Colon (tissue), 2 donors: ENCODE results near the gene CCDC157.

Source experiments
- FAIRE-seq: peaks from 2 replicates; lab custom pipeline; 2012; peaks lifted over from hg19 to GRCh38; lab: Jason Lieb, UNC
- donor health status: control.
- donor health status: control.

The CCDC157 gene

GRCh38 chr22:30356449-30357235 lies at the start of gene CCDC157, which contains the start of gene SF3A1:
Gene CCDC157 (plus strand): TSS chr22:30357007. CDS start chr22:30366001, 8,994 bp downstream.
Gene SF3A1 (minus strand): TSS chr22:30356894. CDS start chr22:30356792, 102 bp downstream.
- FAIRE-seq: no peak

GRCh38 chr22:30307041-30307574 lies 49.7 kb upstream of the CCDC157 start:
- no peak for FAIRE-seq

- FAIRE-seq: no peak
These were observed 48.7 kb upstream of the CCDC157 start for GRCh38 chr22:30308093-30308492.

DNA sequence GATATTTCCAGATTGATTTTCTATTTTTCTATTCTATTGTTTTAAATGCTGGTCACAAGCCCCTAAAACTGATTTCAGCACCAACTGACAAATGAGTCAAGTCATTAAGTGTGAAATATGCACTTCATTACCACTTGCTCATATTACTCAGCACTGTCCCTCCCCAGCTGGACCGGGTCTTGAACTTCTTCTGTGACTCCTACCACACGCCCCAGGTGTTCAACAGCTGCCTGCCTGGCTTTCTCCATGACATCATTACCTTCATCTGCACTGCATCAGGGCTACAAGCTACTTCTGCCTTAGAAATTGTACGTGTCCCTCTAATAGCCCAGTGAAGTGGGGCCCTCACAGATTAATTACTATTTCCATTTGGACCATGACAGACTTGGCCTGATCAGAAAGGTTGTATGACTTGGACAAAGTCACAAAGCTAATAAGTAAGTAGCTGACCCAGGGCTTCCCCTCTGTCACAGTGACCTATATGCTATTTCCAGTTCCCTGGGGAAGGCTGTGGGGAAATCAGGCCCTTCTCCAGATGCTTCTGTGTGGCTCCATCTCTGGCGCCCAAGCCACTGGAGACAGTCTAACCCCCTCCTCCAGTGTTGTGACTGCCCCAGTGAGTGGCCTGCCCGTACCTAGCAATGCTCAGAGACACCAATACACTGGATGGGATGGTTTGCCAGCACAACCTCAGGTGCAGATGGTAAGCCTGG lies 48.1 kb upstream of the CCDC157 start:
- FAIRE-seq: no peak

GRCh38 chr22:30309951-30310741 lies 46.7 kb upstream of the CCDC157 start:
- FAIRE-seq: no peak

DNA sequence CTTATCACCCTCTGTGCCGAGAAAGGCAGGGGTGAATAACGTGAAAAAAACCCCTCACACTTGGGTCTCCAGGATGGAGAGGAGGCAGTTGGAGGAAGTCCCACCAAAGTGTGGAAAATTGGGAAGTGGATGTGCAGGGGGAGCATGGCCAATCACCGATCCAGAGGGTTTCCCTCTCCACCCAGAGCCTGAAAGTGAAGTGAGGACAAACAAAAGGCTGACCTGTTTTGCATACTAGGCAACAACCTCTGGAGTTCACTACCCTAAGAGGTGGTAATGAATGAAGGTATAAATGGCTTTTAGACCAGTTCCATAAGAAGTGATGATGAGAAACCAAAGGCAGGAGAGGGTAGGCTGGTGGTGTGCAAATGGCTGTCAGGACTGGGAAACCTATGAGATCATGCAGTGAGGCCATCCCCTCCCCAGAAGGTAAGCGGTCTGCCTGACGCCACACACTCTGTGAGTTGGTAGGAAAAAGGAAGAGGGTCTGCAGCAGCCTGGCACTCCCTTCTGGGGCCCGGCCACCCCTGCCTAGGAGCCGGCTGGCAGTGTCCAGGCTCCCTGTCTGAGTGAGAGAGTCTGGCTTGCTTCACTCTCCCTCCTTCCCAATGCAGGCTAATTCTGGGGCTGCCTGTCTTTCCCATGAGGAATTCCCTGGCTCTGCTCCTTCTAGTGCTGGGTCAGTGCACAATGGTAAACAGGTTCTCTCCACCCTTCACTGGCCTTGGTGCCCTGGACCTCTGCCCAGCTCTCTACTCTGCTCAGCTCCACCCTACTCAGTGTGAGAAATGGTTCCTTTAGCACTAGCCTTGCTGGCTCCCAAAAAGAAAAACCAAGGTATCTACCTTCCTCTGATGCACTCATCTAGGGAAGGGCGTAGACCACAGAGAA lies 45.7 kb upstream of the CCDC157 start:
- no peak for FAIRE-seq

DNA sequence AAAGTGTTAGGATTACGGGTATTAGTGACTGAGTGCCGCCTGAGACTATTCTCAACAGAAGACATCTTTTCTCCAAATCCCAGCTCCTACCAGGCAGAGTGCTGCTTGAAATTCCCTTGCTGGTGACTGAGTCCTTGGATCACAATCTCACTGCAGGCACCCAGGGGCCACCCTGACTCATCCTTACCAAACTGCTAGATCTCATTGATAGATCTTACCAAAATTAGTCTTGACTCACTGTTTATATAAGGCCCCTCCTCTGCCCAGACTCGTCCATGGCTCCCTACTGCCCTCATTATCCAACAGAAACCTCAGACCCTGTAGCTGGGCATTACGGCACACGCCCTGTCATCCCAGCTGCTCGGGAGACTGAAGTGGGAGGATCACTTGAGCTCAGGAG lies 44.8 kb upstream of the CCDC157 start:
- FAIRE-seq: no peak

- no peak for FAIRE-seq
These were observed 43.1 kb upstream of the CCDC157 start for GRCh38 chr22:30313527-30314363.

- no peak for FAIRE-seq
These were observed 41.9 kb upstream of the CCDC157 start for GRCh38 chr22:30314915-30315314.

DNA sequence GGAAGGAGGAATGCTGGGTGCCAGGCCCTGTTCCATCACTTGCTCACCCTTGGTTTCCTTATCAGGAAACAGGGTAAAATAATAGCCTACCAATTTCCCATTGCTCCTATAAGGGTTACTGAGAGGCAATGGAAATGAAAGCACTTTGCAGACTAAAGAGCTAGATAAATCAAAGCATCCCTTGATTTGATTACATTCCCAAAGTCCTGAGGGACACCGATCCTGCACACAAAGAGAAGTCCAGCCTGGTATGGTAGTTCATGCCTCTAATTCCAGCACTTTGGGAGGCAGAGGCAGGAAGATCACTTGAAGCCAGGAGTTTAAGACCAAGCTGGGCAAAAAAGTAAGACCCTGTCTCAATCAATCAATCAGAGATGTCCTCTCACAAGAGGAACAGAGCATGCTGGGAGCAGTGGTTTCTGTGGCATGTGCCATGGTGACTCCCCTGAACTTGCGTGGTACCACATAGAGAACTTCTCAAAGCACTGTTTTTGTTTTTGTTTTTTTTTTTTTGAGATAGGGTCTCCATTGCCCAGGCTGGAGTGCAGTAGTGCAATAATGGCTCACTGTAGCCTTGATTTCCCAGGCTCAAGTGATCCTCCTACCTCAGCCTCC lies 40.7 kb upstream of the CCDC157 start:
- FAIRE-seq: no peak

- FAIRE-seq: no peak
These were observed 39.0 kb upstream of the CCDC157 start for GRCh38 chr22:30317778-30318177.

DNA sequence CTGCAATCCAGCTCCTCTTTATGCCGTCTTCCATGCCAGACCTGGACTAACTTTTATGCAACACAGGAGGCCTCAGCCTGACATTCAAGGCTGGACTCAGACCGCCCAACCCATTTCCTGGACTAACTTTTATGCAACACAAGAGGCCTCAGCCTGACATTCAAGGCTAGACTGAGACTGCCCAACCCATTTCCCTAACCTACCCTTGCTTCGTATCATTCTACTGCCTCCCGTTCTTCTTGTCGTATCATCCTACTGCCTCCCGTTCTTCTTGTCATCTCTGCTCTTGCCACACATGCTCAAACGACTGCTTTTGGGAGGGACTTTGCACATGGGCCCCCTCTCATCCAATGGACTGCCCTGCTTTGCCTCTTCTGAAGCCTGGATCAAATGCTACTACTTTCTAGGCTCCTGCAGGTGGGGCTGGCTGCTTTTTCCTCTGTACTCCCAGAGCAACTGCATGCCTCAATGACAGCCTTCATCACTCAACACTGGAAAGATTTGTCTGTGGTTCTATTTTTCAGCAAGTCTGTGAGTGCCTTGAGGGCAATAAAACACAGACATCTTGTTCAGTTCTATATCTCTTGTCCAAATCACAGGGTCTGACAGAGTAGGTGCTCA lies 37.9 kb upstream of the CCDC157 start:
- FAIRE-seq: no peak

- FAIRE-seq: no peak
These were observed 36.7 kb upstream of the CCDC157 start for GRCh38 chr22:30320021-30320556.

- no peak for FAIRE-seq
These were observed 35.3 kb upstream of the CCDC157 start for GRCh38 chr22:30321461-30321860.

DNA sequence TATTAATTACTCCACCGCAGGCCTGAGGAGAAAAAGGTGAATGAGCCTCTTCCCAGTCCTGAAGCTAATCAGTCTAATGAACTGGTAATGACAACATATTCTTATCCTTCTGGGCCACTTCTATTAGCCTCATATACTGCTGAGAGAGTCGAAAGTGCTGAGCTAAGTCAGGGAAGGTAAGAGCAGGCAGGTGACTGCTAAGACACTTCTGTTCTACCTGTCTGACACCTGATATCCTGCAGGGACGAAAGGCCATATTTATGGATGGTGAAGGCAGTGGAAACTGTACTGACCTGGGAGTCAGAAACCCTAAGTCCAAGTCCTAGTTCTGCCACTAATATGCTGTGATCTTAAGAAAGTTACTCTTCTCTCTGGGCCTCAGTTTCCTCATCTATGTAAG lies 33.6 kb upstream of the CCDC157 start:
- FAIRE-seq: no peak

- no peak for FAIRE-seq
These were observed 32.6 kb upstream of the CCDC157 start for GRCh38 chr22:30324014-30324730.

DNA sequence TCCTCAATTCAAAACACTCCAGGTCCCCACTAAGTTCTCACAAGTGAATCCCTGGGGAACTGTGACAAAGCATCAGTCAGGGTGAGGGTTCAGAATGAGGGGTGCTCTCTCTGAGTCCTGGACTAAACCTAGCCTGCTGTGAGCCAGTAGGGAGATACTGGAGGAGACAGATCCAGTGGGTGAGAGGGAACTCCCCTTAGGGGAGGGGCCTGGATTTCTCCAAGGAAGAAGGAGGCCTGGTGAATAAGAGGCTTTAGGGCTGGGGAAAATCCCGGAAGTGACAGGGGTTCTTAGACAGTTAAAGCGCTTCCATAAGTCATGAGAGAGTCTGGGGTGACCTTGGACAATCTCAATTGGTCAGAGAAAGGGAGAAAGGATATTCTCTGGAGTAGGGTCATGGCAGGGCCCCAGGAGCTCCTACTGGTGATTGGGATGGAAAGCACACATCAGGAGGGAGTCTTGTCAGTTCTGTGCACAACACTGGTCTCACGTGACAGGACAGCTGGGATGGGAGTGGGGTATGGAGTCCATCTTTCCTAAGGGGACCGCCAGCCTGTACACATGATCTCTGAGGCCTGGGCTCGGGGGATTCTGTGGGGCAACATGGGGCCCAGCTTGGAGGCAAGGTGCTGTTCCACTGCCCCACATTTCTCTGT lies 31.6 kb upstream of the CCDC157 start:
- FAIRE-seq: no peak

GRCh38 chr22:30325724-30326254 lies 31.0 kb upstream of the CCDC157 start:
- no peak for FAIRE-seq
